ENCODE results near the gene EPHA4.

GRCh38 chr2:221444106-221444505, 128.0 kb downstream of the EPHA4 start:
- no peak for TF ChIP-seq POLR2A (IDR thresholded peaks at IDR 0.05)
- no peak for TF ChIP-seq CTCF (IDR thresholded peaks at IDR 0.05)
- TF ChIP-seq POLR2AphosphoS5 (IDR thresholded peaks at IDR 0.05; ENCODE audit: insufficient read depth in 1 of 2, low read depth in 1 of 2): peak in 1 of 2 donors; percentile 56

All from vagina (tissue), 2 donors.